HAP-1 (cell line): ENCODE data around the gene SLC26A11.
"Not testable (repeated sequence)": the region's sequence is repeated elsewhere in the genome, so short reads cannot be mapped to it uniquely, and the experiment has no call there.

Experiments
- DNase-seq, 2 experiments: peaks; one replicate each; pipeline ENCODE4 v3.0.0-alpha.2; 2016 to 2020; ENCODE audit warnings: low spot score in 2 of 2
- H3K27me3 ChIP-seq: fragments of 250-450 bp; sonication (Bioruptor Pico); 2 replicates; pipeline ENCODE4 v1.5.1; 2020; ENCODE audit warnings: low read depth, mild to moderate bottlenecking, moderate library complexity
- H3K36me3 ChIP-seq: fragments of 250-450 bp; sonication (Bioruptor Pico); replicated peaks from 2 replicates; pipeline ENCODE4 v1.5.1; 2020; ENCODE audit warnings: mild to moderate bottlenecking
- H3K4me1 ChIP-seq: fragments of 250-450 bp; sonication (Bioruptor Pico); 2 replicates; pipeline ENCODE4 v1.5.1; 2020; ENCODE audit warnings: mild to moderate bottlenecking
- H3K4me3 ChIP-seq: fragments of 250-450 bp; sonication (Bioruptor Pico); 2 replicates; pipeline ENCODE4 v1.5.1; 2020; ENCODE audit warnings: mild to moderate bottlenecking, moderate library complexity
- H3K9me3 ChIP-seq: fragments of 250-450 bp; sonication (Bioruptor Pico); 2 replicates; pipeline ENCODE4 v1.5.1; 2020; ENCODE audit warnings: mild to moderate bottlenecking, moderate library complexity
- in situ Hi-C: fragments of 300-500 bp; cut with MboI; formaldehyde crosslinking; loops from 3 replicates; pipeline ENCODE4 v1.14.3; 2020; ENCODE audit warnings: low sequenced_read_pairs, inconsistent platforms, mixed read lengths

The SLC26A11 gene

GRCh38 chr17:80247561-80247960, 27.3 kb downstream of the SLC26A11 start:
- Histone ChIP-seq H3K36me3 (no peaks in the 10 kb centered on the region), H3K4me1 (no peaks in the 10 kb centered on the region), H3K9me3 (no peaks in the 10 kb centered on the region), H3K4me3 (no peak overlapping the region), H3K27me3 (no peaks in the 10 kb centered on the region)
- in situ Hi-C loops: no loop called here
- no peak for DNase-seq

GRCh38 chr17:80248001-80248893, 28.0 kb downstream of the SLC26A11 start:
- no peaks in the 10 kb centered on the region for H3K27me3 ChIP-seq
- no peak overlapping the region for H3K4me3 ChIP-seq
- no peak for DNase-seq
- no peaks in the 10 kb centered on the region for H3K36me3 ChIP-seq
- H3K9me3 ChIP-seq: no peaks in the 10 kb centered on the region
- in situ Hi-C loops: no loop called here
- no peaks in the 10 kb centered on the region for H3K4me1 ChIP-seq

- Histone ChIP-seq H3K36me3 (no peaks in the 10 kb centered on the region), H3K27me3 (no peaks in the 10 kb centered on the region)
- in situ Hi-C loops: no loop called here
Observed at GRCh38 chr17:80248894-80249710, 28.9 kb downstream of the SLC26A11 start.

GRCh38 chr17:80251966-80252365, 31.7 kb downstream of the SLC26A11 start:
- DNase-seq: no peak
- in situ Hi-C loops: no loop called here
- no peaks in the 10 kb centered on the region for H3K4me1 ChIP-seq

More at GRCh38 chr17:80248894-80249710, 28.9 kb downstream of the SLC26A11 start:
- no peaks in the 10 kb centered on the region for H3K9me3 ChIP-seq
- no peak for DNase-seq
- H3K4me1 ChIP-seq: no peaks in the 10 kb centered on the region
- H3K4me3 ChIP-seq: no peak overlapping the region

GRCh38 chr17:80252871-80253270, 32.6 kb downstream of the SLC26A11 start:
- 0 out of 2 replicates have a peak, but pooled peaks cover under 1% of the 10 kb centered on the region for H3K4me1 ChIP-seq
- in situ Hi-C loops: no loop called here
- no peaks in the 10 kb centered on the region for H3K9me3 ChIP-seq
- no peaks in the 10 kb centered on the region for H3K36me3 ChIP-seq
- no peak overlapping the region for H3K4me3 ChIP-seq
- no peaks in the 10 kb centered on the region for H3K27me3 ChIP-seq
- DNase-seq: peak; percentile 26 to 77

More at GRCh38 chr17:80251966-80252365, 31.7 kb downstream of the SLC26A11 start:
- Histone ChIP-seq H3K27me3 (no peaks in the 10 kb centered on the region), H3K36me3 (no peaks in the 10 kb centered on the region), H3K9me3 (no peaks in the 10 kb centered on the region), H3K4me3 (no peak overlapping the region)

GRCh38 chr17:80253631-80254395, 33.6 kb downstream of the SLC26A11 start:
- no peaks in the 10 kb centered on the region for H3K27me3 ChIP-seq
- no peak for DNase-seq
- H3K36me3 ChIP-seq: no peaks in the 10 kb centered on the region
- H3K4me1 ChIP-seq: 0 out of 2 replicates have a peak, but pooled peaks cover 4% of the 10 kb centered on the region
- H3K9me3 ChIP-seq: no peaks in the 10 kb centered on the region
- H3K4me3 ChIP-seq: no peak overlapping the region
- in situ Hi-C loops: no loop called here

GRCh38 chr17:80254396-80255251, 34.4 kb downstream of the SLC26A11 start:
- Histone ChIP-seq H3K36me3 (no peaks in the 10 kb centered on the region), H3K9me3 (no peaks in the 10 kb centered on the region), H3K4me3 (no peak overlapping the region), H3K4me1 (0 out of 2 replicates have a peak, but pooled peaks cover 4% of the 10 kb centered on the region), H3K27me3 (no peaks in the 10 kb centered on the region)
- DNase-seq: no peak
- in situ Hi-C loops: no loop called here

GRCh38 chr17:80256034-80256350, 35.8 kb downstream of the SLC26A11 start:
- in situ Hi-C loops: no loop called here
- Histone ChIP-seq H3K27me3 (no peaks in the 10 kb centered on the region), H3K36me3 (no peaks in the 10 kb centered on the region), H3K9me3 (no peaks in the 10 kb centered on the region), H3K4me3 (no peak overlapping the region), H3K4me1 (peaks cover 8% of the 10 kb centered on the region)
- DNase-seq: no peak

- no peak overlapping the region for H3K4me3 ChIP-seq
- in situ Hi-C loops: no loop called here
- no peak for DNase-seq
Observed at GRCh38 chr17:80257716-80258213, 37.5 kb downstream of the SLC26A11 start.

GRCh38 chr17:80258296-80258695, 38.1 kb downstream of the SLC26A11 start:
- H3K27me3 ChIP-seq, H3K9me3 ChIP-seq, H3K4me3 ChIP-seq, in situ Hi-C loops, H3K36me3 ChIP-seq, DNase-seq: not testable (repeated sequence)
- peaks cover 14% of the 10 kb centered on the region for H3K4me1 ChIP-seq

More at GRCh38 chr17:80257716-80258213, 37.5 kb downstream of the SLC26A11 start:
- Histone ChIP-seq H3K27me3 (no peaks in the 10 kb centered on the region), H3K4me1 (peaks cover 14% of the 10 kb centered on the region), H3K36me3 (no peaks in the 10 kb centered on the region), H3K9me3 (no peaks in the 10 kb centered on the region)

- peak overlapping the region; percentile 20 for H3K4me3 ChIP-seq
- H3K36me3 ChIP-seq: no peaks in the 10 kb centered on the region
- H3K4me1 ChIP-seq: peaks cover 14% of the 10 kb centered on the region
- H3K9me3 ChIP-seq: no peaks in the 10 kb centered on the region
- H3K27me3 ChIP-seq: no peaks in the 10 kb centered on the region
- no peak for DNase-seq
- in situ Hi-C loops: no loop called here
Observed at GRCh38 chr17:80259457-80260068, 39.3 kb downstream of the SLC26A11 start.

- in situ Hi-C loops: no loop called here
- peaks cover 14% of the 10 kb centered on the region for H3K4me1 ChIP-seq
- H3K4me3 ChIP-seq: peak overlapping the region; percentile 20
- H3K36me3 ChIP-seq: no peaks in the 10 kb centered on the region
- no peaks in the 10 kb centered on the region for H3K27me3 ChIP-seq
- DNase-seq: peak; percentile 37 to 79
- H3K9me3 ChIP-seq: no peaks in the 10 kb centered on the region
Observed at GRCh38 chr17:80260069-80260535, 39.9 kb downstream of the SLC26A11 start.
